Smooth muscle cell (in vitro differentiated cells): ENCODE data around the gene WDR93. TPM values are rescaled to one million over a fixed set of nuclear protein-coding genes. Genes with fewer than 3 reads are reported as not detected.

ENCODE experiments used
- DNase-seq: peaks from one replicate; lab custom pipeline; 2025; ENCODE audit not compliant: unreplicated experiment; lab: John Stamatoyannopoulos, UW
- H2AFZ ChIP-seq: fragments of 200-600 bp; sonication (generic); 2 replicates; pipeline ENCODE4 v1.6.0; 2016; ENCODE audit warnings: antibody characterized with exemption, low read depth, mild to moderate bottlenecking
- H3F3A ChIP-seq: fragments of 200-600 bp; sonication (generic); 2 replicates; pipeline ENCODE4 v1.6.0; 2017; ENCODE audit warnings: antibody characterized with exemption, low read depth
- H3K27ac ChIP-seq: fragments of 200-600 bp; sonication (generic); 2 replicates; pipeline ENCODE4 v1.5.1; 2016; ENCODE audit warnings: low read depth, mild to moderate bottlenecking
- H3K27me3 ChIP-seq: fragments of 200-600 bp; sonication (generic); 2 replicates; pipeline ENCODE4 v1.6.1; 2016; ENCODE audit warnings: low read depth, mild to moderate bottlenecking
- H3K36me3 ChIP-seq: fragments of 200-600 bp; sonication (generic); 2 replicates; pipeline ENCODE4 v1.5.1; 2016; ENCODE audit warnings: low read depth
- H3K4me1 ChIP-seq: fragments of 200-600 bp; sonication (generic); 2 replicates; pipeline ENCODE4 v1.5.1; 2016; ENCODE audit warnings: low read depth
- H3K4me2 ChIP-seq: fragments of 200-600 bp; sonication (generic); 2 replicates; pipeline ENCODE4 v1.6.0; 2016; ENCODE audit warnings: mild to moderate bottlenecking
- H3K4me3 ChIP-seq: fragments of 200-600 bp; sonication (generic); 2 replicates; pipeline ENCODE4 v1.5.1; 2016; ENCODE audit warnings: mild to moderate bottlenecking
- H3K79me2 ChIP-seq: fragments of 200-600 bp; sonication (generic); 2 replicates; pipeline ENCODE4 v1.6.0; 2016; ENCODE audit warnings: low read depth, mild to moderate bottlenecking
- H3K9ac ChIP-seq: fragments of 200-600 bp; sonication (generic); 2 replicates; pipeline ENCODE4 v1.6.0; 2016; ENCODE audit warnings: low read depth
- H3K9me3 ChIP-seq: fragments of 200-600 bp; sonication (generic); replicated peaks from 2 replicates; pipeline ENCODE4 v1.5.1; 2016; ENCODE audit warnings: low read depth
- H4K20me1 ChIP-seq: fragments of 200-600 bp; sonication (generic); 2 replicates; pipeline ENCODE4 v1.6.0; 2016; ENCODE audit warnings: low read depth
- CTCF ChIP-seq: fragments of 200-600 bp; sonication (generic); IDR thresholded peaks from 2 replicates; pipeline ENCODE4 v1.5.1; 2017; ENCODE audit warnings: borderline replicate concordance, mild to moderate bottlenecking, antibody characterized with exemption; ENCODE audit not compliant: insufficient read depth, poor library complexity, severe bottlenecking
- WGBS: methylation state at CpG from one replicate; pipeline ENCODE4 v1.1.7; 2016; ENCODE audit warnings: low lambda C conversion rate; 5-methylcytosine and 5-hydroxymethylcytosine counted together
- polyA plus RNA-seq: library from polyadenylated mRNA; unstranded; fragments of >200 nt; fragmentation: Nextera tagmentation; extraction: Ambion mirVana; gene quantifications from 2 replicates; pipeline ENCODE4 v1.2.1, GENCODE V29; 2016
- total RNA-seq: library from RNA; depleted of rRNA; stranded (reverse); fragments of >200 nt; gene quantifications from 2 replicates; pipeline ENCODE4 v1.2.3, GENCODE V29; 2014

Gene WDR93
- total and polyA plus RNA-seq, 2 experiments from 2014 or later: 0.80 TPM; not detected in 1

GRCh38 chr15:89693696-89694095 lies 3.1 kb downstream of the WDR93 start:
- Histone ChIP-seq H3K4me3 (no peak overlapping the region), H3K9me3 (no peaks in the 10 kb centered on the region), H3K36me3 (no peaks in the 10 kb centered on the region), H3K4me2 (no peak overlapping the region), H3K9ac (no peak overlapping the region), H3K27ac (no peak overlapping the region), H4K20me1 (no peaks in the 10 kb centered on the region), H3F3A (no peaks in the 10 kb centered on the region), H3K27me3 (peaks cover 12% of the 10 kb centered on the region), H2AFZ (no peak overlapping the region), H3K79me2 (no peaks in the 10 kb centered on the region), H3K4me1 (no peaks in the 10 kb centered on the region)
- WGBS: 55% methylated on average over 1 of the region's 1 CpG
- TF ChIP-seq CTCF: no peak
- DNase-seq: no peak

- TF ChIP-seq CTCF: no peak
- no peak overlapping the region for H3K9ac ChIP-seq
- no peak overlapping the region for H3K27ac ChIP-seq
- H3K4me3 ChIP-seq: no peak overlapping the region
- no peak overlapping the region for H3K4me2 ChIP-seq
- H3F3A ChIP-seq: no peaks in the 10 kb centered on the region
- no peaks in the 10 kb centered on the region for H3K36me3 ChIP-seq
- no peak for DNase-seq
- no peak overlapping the region for H2AFZ ChIP-seq
- no peaks in the 10 kb centered on the region for H3K9me3 ChIP-seq
- H3K79me2 ChIP-seq: no peaks in the 10 kb centered on the region
- no peaks in the 10 kb centered on the region for H3K4me1 ChIP-seq
- no peaks in the 10 kb centered on the region for H4K20me1 ChIP-seq
- WGBS: 56% methylated on average over 1 of the region's 1 CpG
- H3K27me3 ChIP-seq: peaks cover 23% of the 10 kb centered on the region
Observed at GRCh38 chr15:89695198-89695597, 4.6 kb downstream of the WDR93 start.

- Histone ChIP-seq H3K27ac (no peak overlapping the region), H3K4me3 (no peak overlapping the region), H2AFZ (no peak overlapping the region), H3K27me3 (peaks cover 21% of the 10 kb centered on the region), H3K79me2 (no peaks in the 10 kb centered on the region), H3K4me2 (no peak overlapping the region), H4K20me1 (no peaks in the 10 kb centered on the region), H3F3A (no peaks in the 10 kb centered on the region), H3K36me3 (no peaks in the 10 kb centered on the region), H3K4me1 (no peaks in the 10 kb centered on the region), H3K9ac (no peak overlapping the region), H3K9me3 (no peaks in the 10 kb centered on the region)
- no peak for TF ChIP-seq CTCF
- DNase-seq: no peak
Observed at GRCh38 chr15:89704411-89704810, 13.8 kb downstream of the WDR93 start.

GRCh38 chr15:89707577-89707976 lies 17.0 kb downstream of the WDR93 start:
- no peaks in the 10 kb centered on the region for H3K79me2 ChIP-seq
- H4K20me1 ChIP-seq: no peaks in the 10 kb centered on the region
- no peak overlapping the region for H3K4me3 ChIP-seq
- no peak for DNase-seq
- no peaks in the 10 kb centered on the region for H3K4me1 ChIP-seq
- H3K9me3 ChIP-seq: no peaks in the 10 kb centered on the region
- no peak overlapping the region for H3K4me2 ChIP-seq
- WGBS: 94% methylated on average over 1 of the region's 1 CpG
- H3K9ac ChIP-seq: no peak overlapping the region
- no peaks in the 10 kb centered on the region for H3K36me3 ChIP-seq
- no peaks in the 10 kb centered on the region for H3F3A ChIP-seq
- peaks cover 10% of the 10 kb centered on the region for H3K27me3 ChIP-seq
- no peak overlapping the region for H3K27ac ChIP-seq
- no peak overlapping the region for H2AFZ ChIP-seq
- no peak for TF ChIP-seq CTCF
